ENCODE data around the gene CENPV.
"Not testable (repeated sequence)": the region's sequence is repeated elsewhere in the genome, so short reads cannot be mapped to it uniquely, and the experiment has no call there.

Gene CENPV

DNA sequence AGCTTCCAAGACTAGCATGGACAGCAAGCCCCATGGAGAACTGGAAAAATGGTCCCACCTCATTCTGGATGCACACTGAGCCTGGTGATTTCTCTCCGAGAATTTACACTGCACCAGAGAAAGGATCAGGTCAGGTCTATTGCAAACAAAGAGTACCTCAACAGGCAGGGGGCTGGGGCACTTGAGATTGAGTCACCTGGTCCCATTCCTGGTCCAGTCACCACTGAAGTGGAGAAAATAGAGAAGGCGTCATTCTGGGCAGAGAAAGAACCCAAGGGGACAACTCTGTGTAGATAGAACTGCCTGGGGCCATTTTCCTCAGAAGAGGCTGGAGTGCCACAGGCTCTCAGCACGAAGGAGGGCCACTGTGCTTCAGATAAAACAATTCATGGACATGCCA is 38.4 kb downstream of the CENPV start:
- DNase-seq (ENCODE audit: low read depth in 2 of 3, low spot score in 2 of 3) = no peak

DNA sequence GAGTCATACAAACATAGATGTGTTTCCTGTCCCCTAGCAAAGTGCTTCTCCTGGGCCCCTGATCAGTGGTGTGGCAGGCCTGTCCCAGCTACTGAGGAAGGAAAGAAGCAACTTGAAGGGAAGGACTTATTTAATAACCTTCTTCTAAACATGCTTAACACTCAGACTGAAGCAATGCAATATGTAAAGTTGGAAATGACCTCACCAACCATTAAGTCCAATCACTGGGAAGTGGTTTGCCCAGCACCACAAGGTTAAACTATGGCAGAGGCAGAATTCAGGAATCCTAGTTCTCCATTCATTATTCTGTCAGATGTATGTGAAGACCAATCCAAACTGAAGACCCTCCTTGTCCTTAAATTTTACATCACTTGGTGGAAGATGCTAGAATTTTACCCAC is 39.1 kb downstream of the CENPV start:
- no peak for DNase-seq (ENCODE audit: low read depth in 2 of 3, low spot score in 2 of 3)

DNA sequence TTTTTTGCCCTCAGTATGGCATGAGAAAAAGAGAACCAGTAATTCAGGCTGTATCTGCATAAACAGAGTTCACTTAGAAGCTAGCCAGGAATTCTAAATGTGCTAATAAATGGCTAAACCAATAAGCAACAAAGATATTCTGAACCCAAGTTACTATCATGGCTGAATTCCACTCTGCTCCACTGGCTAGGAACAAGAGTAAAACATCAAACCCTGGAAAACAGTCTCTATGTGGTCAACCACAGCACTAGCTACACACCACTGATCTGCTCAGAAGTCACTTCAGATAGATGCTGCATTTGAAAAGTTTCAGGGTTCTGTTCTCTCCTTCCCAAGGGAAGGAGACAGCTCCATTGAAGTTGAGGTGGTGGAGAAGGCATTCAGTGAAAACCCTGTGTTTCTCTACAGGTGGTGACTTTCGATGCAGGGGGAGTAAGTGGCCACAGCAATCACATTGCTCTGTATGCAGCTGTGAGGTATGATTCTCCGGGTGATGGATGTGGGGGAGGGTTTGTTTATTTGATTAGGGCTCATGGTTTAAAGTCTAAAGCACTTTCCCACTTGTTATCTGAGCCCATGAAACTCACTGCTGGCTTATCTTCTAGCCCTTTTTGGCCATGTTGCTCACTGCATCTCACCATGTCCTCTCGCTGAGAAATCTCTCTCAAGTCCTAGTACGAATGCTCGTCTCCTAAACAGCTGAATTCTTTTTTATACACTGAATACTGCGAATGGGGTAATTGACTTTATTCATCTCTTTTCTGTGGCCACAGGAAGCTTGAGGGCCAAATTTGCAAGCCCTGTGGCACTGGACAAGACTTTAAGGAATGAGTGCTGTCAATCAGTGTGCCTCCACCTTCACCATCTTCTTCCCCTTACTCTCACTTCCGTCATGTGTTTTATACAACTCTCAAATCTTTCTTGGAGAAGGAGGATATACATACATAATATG is 39.9 kb downstream of the CENPV start:
- DNase-seq (ENCODE audit: low read depth in 2 of 3, low spot score in 2 of 3) = no peak

DNA sequence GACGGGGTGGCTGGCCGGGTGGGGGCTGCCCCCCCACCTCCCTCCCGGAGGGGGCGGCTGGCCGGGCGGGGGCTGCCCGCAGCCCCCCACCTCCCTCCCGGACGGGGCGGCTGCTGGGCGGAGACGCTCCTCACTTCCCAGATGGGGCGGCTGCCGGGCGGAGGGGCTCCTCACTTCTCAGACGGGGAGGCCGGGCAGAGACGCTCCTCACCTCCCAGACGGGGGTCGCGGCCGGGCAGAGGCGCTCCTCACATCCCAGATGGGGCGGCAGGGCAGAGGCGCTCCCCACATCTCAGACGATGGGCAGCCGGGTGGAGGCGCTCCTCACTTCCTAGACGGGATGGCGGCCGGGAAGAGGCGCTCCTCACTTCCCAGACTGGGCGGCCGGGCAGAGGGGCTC is 41.2 kb downstream of the CENPV start:
- DNase-seq (ENCODE audit: low read depth in 2 of 3, low spot score in 2 of 3) = not testable (repeated sequence)

DNA sequence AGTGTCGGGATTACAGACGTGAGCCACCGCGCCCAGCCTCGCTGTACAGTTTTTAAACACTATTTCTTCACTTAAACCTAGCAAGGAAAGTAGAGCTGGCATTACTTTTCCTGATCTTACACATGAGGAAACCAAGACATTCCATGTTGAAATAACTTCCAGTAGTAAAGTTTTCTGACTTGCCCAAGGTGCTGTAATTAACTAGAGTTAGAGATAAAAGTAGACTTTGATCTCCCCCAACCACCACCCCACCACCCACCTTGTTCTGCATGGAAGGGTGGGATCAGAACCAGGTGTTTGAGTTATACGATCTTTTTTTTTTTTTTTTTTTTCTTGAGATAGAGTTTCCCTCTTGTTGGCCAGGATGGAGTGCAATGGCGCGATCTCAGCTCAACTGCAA is 47.1 kb downstream of the CENPV start:
- DNase-seq (ENCODE audit: low read depth in 2 of 3, low spot score in 2 of 3) = no peak

DNA sequence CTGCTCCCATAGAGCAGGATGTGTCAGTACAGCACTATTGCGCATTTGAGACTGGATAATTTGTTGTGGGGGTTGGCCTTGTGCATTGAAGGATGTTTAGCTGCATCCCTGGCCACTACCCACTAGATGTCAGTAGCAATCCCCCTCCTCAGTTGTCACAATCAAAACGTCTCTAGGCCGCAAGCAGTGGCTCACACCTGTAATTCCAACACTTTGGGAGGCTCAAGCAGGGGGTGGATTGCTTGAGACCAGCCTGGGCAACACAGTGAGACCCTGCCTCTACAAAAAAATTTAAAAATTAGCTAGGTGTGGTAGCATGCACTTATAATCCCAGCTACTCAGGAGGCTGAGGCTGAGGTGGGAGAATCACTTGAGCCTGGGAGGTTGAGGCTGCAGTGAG is 48.4 kb downstream of the CENPV start:
- no peak for DNase-seq (ENCODE audit: low read depth in 2 of 3, low spot score in 2 of 3)

DNA sequence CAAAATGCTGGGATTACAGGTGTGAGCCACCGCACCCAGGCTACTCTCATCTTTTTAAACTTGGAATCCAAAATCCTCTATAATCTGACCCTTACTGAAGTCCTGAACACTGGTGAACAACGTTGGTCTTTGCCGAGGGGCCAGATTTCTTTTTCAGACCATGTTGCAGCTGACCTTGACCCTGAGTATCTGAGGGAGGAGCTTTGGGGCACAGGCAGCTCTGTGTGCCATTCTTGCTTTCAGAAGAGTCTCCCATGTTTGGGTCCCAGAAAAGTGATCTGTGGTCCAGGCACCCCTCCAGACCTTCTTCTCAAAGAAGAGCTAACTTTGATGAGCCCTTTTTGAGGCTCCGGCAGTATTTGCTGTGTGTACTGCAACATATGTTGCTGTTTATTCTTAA is 50.4 kb downstream of the CENPV start:
- DNase-seq (ENCODE audit: low read depth in 2 of 3, low spot score in 2 of 3) = no peak

DNA sequence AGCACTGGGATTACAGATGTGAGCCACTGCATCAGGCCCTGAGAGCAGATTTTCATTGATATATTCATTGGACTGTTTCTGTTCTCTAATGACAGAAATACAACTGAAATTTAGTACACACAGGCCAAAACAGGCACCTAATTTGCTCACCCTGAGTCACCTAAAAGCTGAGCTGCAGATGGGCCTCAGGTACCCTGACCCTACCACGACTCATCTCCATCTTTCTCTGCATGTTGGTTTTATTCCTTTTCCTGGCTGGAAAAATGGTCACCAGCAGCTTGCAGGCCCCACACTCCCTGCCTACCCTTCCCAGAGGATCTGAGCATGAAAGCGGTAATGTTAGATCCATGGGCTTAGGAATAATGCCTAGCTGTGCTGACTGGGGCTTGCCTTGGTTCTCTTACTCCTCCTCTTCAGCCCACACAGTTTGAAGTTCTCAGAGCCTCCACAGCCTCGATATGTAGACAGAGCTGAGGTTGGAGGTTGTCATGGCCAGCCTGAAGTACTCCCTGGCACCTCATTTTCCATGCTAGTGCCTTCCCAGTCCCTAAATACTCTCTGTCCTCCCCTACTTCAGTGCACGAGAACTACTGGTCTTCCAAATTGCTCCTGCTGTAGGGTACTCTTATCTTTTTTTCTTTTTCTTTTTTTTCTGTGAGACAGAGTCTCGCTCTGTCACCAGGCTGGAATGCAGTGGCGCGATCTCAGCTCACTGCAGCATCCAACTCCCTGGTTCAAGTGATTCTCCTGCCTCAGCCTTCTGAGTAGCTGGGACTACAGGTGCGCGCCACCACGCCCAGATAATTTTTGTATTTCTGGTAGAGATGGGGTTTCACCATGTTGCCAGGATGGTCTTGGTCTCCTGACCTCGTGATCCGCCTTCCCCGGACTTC is 51.1 kb downstream of the CENPV start:
- no peak for DNase-seq (ENCODE audit: low read depth in 2 of 3, low spot score in 2 of 3)

DNA sequence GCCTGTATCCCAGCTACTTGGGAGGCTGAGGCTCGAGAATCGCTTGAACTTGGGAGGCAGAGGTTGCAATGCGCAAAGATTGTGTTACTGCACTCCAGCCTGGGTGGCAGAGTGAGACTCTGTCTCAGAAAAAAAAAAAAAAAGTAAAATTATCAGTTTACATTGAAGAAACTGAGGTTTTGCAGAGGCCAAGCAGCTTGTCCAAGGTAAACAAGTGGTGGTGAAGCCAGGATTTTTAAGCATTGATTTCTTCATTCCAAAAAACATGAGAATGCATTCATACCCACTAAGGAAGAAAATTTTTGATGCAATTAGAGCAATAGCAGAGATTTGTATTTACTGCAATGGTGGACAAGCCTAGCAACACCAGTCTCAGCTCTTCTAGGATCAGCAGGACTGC is 52.7 kb downstream of the CENPV start:
- no peak for DNase-seq (ENCODE audit: low read depth in 2 of 3, low spot score in 2 of 3)

DNA sequence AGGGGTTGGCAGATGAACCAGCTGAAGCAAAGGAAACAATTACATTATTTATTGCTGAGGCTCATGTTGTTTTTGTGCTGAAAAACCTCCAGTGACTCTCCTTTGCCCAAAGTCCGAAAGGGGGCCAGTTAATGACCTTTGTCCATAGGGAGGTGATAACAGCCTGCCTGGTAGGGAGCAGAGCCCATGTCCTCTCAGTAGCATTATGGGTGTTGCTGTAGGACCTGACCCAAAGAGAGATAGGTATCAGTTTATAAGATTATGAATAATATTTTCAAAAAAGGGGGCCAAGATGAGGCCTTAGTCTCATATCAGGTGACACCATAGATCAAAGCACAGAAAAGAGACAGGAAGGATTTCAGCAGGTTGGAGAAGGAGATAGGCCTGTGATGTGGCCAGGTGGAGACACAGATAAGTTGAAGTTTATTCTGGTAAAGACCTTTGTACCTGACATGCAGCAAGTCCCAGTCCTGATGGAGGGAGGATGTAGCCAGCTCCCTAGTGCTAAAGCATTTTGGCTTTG is 55.1 kb downstream of the CENPV start:
- DNase-seq (ENCODE audit: low read depth in 2 of 3, low spot score in 2 of 3) = no peak

DNA sequence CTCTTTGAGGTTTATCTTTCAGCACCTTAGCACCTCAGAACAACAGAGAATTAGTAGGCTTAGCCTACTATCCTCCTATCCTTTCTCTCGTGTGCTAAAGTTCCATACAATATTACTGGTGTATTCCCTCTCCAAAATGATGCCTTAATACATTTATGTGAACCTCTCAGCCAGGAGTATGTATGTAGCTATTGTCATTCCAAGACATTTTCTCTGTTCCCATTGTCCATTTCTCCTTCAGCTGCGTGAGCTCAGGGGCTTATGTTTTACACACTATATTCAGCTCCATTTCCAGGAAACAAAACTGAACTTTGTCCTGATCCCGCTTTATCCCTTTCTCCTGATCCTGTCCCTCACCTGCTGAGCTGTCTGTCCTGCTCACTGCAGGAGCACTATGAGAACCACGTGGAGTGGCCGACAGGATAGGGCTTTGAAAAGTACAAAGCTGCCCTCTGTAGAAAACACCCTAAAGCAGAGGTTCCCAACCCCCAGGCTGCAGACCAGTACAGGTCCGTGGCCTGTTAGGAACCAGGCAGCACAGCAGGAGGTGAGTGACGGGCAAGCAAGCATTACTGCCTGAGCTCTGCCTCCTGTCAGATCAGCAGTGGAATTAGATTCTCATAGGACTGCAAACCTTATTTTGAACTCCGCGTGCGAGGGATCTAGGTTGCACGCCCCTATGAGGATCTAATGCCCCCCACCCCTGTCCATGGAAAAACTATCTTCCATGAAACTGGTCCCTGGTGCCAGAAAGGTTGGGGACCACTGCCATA is 55.7 kb downstream of the CENPV start:
- no peak for DNase-seq (ENCODE audit: low read depth in 2 of 3, low spot score in 2 of 3)

DNA sequence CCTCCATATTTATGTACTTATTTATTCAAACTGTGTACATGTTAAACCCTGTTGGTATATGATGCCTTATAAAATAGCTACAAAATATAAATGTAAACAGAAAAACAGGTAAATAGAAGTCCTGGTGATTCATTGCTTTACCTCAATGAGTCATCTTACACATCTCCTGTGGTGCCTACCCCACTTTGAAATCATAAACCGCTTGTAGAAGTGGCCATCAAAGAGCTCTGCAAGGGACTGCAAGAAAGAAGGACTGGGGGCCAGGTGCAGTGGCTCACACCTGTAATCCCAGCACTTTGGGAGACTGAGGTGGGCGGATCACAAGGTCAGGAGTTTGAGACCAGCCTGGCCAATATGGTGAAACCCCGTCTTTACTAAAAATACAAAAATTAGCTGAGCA is 57.2 kb downstream of the CENPV start:
- DNase-seq (ENCODE audit: low read depth in 2 of 3, low spot score in 2 of 3) = not testable (repeated sequence)

DNA sequence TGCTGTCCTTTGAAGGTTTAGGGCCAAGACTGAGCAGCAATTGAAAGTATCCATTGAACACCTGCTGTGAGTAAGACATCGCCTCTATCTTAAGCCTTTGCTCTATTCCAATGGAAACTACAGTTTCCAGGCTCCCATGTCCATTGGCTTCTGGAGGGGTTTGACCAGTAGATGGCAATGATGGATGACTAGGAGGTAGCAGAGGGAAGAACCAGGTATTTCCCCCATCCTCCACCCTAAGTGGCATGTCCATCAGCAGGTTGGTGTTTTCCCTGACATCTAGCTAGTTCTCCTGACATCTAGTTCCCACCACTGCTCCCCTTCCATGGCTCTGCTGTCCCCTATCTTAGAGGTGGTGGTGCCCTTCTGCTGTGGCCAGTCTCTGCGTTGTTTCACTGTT is 58.7 kb downstream of the CENPV start:
- no peak for DNase-seq (ENCODE audit: low read depth in 2 of 3, low spot score in 2 of 3)

DNA sequence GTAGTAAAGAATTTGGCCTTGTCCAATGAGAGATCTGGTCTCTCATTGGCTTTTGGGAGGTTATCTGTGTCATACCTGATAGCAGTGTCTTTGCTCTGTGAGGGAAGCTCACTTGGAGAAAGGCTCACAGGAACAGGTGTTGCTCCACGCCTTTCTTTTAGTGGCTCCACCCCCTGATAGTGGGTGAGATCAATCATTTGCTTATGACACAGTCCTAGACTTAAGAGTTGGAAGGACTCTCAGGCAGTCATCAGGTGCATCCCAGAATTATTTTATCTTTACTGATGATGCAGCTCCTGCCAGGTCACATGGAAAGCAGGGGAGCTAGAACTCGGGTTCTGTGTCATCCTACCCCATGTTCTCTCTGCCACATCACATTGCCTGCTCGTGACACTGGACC is 59.3 kb downstream of the CENPV start:
- no peak for DNase-seq (ENCODE audit: low read depth in 2 of 3, low spot score in 2 of 3)

Data from activated CD8-positive, alpha-beta memory T cell treated with anti-CD3 and anti-CD28 coated beads for 48 hours (primary cell).